ENCODE results near the gene PLCZ1.

DNA sequence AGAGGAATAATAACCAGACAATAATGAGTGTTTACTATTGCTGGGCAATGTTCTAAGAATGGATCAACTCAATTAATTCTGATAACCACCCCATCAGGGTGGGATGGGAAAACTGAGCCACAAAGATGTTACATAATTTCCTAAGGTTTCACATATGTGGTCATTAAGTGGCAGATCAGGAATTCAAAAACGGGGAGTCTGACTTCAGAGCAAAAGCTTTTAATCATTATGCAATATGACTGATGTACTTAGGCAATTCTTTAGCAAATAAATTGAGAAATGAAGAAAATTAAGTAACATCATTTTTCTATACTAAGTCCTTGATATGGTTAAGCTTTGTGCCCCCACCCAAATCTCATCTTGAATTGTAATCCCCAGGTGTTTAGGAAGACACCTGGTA, 53.4 kb downstream of the PLCZ1 start:
- TF ChIP-seq YY1 (IDR thresholded peaks at IDR 0.05; ENCODE audit: insufficient read depth, insufficient read length): no peak
- no peak for TF ChIP-seq ZNF274 (IDR thresholded peaks at IDR 0.05; ENCODE audit: low read depth, low read length)
- TF ChIP-seq SUZ12 (IDR thresholded peaks at IDR 0.05; ENCODE audit: extremely low read depth, insufficient read depth, insufficient read length): no peak

All from NT2/D1 (cell line).